NB4 (cell line): ENCODE data around the gene TBC1D23.

Experiments used
- CTCF ChIP-seq: IDR thresholded peaks from one replicate; pipeline ENCODE4 v1.5.1; 2012; ENCODE audit warnings: low read depth, low read length
- MAX ChIP-seq: IDR thresholded peaks from 2 replicates; pipeline ENCODE4 v1.6.1; 2011; ENCODE audit warnings: low read depth, low read length
- POLR2A ChIP-seq: IDR thresholded peaks from 2 replicates; pipeline ENCODE4 v1.6.1; 2011; ENCODE audit warnings: mild to moderate bottlenecking; ENCODE audit not compliant: insufficient read length; ENCODE audit errors: extremely low read depth

GRCh38 chr3:100325827-100326226, 65.0 kb downstream of the TBC1D23 start:
- TF ChIP-seq CTCF (no peak), POLR2A (no peak), MAX (no peak)
